Measurements from ENCODE around the gene TNFSF18.
A peak's percentile ranks its signal among the peaks of the same experiment; 100 is the strongest.

TNFSF18 gene

GRCh38 chr1:173050865-173051264, at the start of gene TNFSF18:
TSS of gene TNFSF18 (minus strand) at chr1:173050941. CDS start at chr1:173050896, 45 bp downstream.
- no peak for TF ChIP-seq CTCF (conservative IDR thresholded peaks at IDR 0.05)
- TF ChIP-seq ZFX (IDR thresholded peaks at IDR 0.05), result no peak
- no peak within 1 kb of the TSS for H3K27ac ChIP-seq

- H3K27ac ChIP-seq, result no peak overlapping the region
- no peak for TF ChIP-seq ZFX (IDR thresholded peaks at IDR 0.05)
- TF ChIP-seq CTCF (conservative IDR thresholded peaks at IDR 0.05), result no peak
These were observed 48.4 kb upstream of the TNFSF18 start for GRCh38 chr1:173099166-173099565.

- no peak overlapping the region for H3K27ac ChIP-seq
- TF ChIP-seq ZFX (IDR thresholded peaks at IDR 0.05) (no peak), CTCF (conservative IDR thresholded peaks at IDR 0.05) (no peak)
These were observed 47.4 kb upstream of the TNFSF18 start for GRCh38 chr1:173098117-173098516.

- TF ChIP-seq CTCF (conservative IDR thresholded peaks at IDR 0.05) (no peak), ZFX (IDR thresholded peaks at IDR 0.05) (no peak)
- no peak overlapping the region for H3K27ac ChIP-seq
These were observed 46.3 kb upstream of the TNFSF18 start for GRCh38 chr1:173097001-173097400.

GRCh38 chr1:173095632-173096031, 44.9 kb upstream of the TNFSF18 start:
- TF ChIP-seq CTCF (conservative IDR thresholded peaks at IDR 0.05), result no peak
- no peak for TF ChIP-seq ZFX (IDR thresholded peaks at IDR 0.05)

GRCh38 chr1:173094541-173094940, 43.8 kb upstream of the TNFSF18 start:
- no peak for TF ChIP-seq ZFX (IDR thresholded peaks at IDR 0.05)
- TF ChIP-seq CTCF (conservative IDR thresholded peaks at IDR 0.05), result no peak
- H3K27ac ChIP-seq, result no peak overlapping the region

More at GRCh38 chr1:173095632-173096031, 44.9 kb upstream of the TNFSF18 start:
- H3K27ac ChIP-seq, result peak overlapping the region; percentile 51; the same call in 1 of the 2 replicates

GRCh38 chr1:173093691-173094445, 43.1 kb upstream of the TNFSF18 start:
- TF ChIP-seq ZFX (IDR thresholded peaks at IDR 0.05), result no peak
- TF ChIP-seq CTCF (conservative IDR thresholded peaks at IDR 0.05), result no peak
- no peak overlapping the region for H3K27ac ChIP-seq
